HepG2 (cell line): ENCODE data around the gene NTPCR. TPM values are rescaled to one million over a fixed set of nuclear protein-coding genes. Genes with fewer than 3 reads are reported as not detected.

Experiments
- CC2D1A ChIP-seq: sonication (generic); formaldehyde crosslinking; IDR thresholded peaks from 2 replicates; pipeline ENCODE4 v1.8.1; 2023; ENCODE audit warnings: mild to moderate bottlenecking, missing genetic modification reagents
- EED ChIP-seq: sonication (generic); formaldehyde crosslinking; IDR thresholded peaks from 2 replicates; pipeline ENCODE4 v1.5.0; 2020; ENCODE audit warnings: mild to moderate bottlenecking, missing genetic modification reagents
- REL ChIP-seq: sonication (generic); formaldehyde crosslinking; conservative IDR thresholded peaks from 2 replicates; pipeline ENCODE4 v1.8.0; 2022; ENCODE audit warnings: mild to moderate bottlenecking, missing genetic modification reagents, moderate library complexity
- YEATS4 ChIP-seq: sonication (generic); formaldehyde crosslinking; IDR thresholded peaks from 2 replicates; pipeline ENCODE4 v1.4.0; 2020; ENCODE audit warnings: missing genetic modification reagents, borderline replicate concordance
- ZNF263 ChIP-seq: sonication (generic); formaldehyde crosslinking; IDR thresholded peaks from 2 replicates; pipeline ENCODE4 v1.4.0; 2020; ENCODE audit warnings: missing genetic modification reagents
- polyA plus RNA-seq, 8 experiments: library from polyadenylated mRNA; depleted of rRNA in 3 of 8; stranded (reverse) in 7 of 8; unstranded in 1 of 8; fragments of >200 nt; fragmentation: Illumina TruSeq in 4 of 8; extraction: Trizol in 4 of 8; gene quantifications; 2 replicates each; pipeline versions ENCODE4 v1.2.1 to v1.2.3, GENCODE V29; 2011 to 2016; ENCODE audit warnings: low read depth in 4 of 8, missing spikeins in 1 of 8, mixed read lengths in 1 of 8; ENCODE audit not compliant: insufficient read depth in 1 of 8
- total RNA-seq, 5 experiments: library from RNA; depleted of rRNA; stranded (reverse); fragments of >200 nt; fragmentation: Illumina TruSeq; extraction: Trizol; gene quantifications; 2 replicates each; pipeline ENCODE4 v1.2.3, GENCODE V29; 2016; ENCODE audit warnings: low read depth in 1 of 5
- TF ChIP-seq, protein P1 (sequence below): sonication (generic); formaldehyde crosslinking; IDR thresholded peaks from 2 replicates; pipeline ENCODE4 v1.4.0; 2020; ENCODE audit warnings: mild to moderate bottlenecking, missing genetic modification reagents, borderline replicate concordance
- TF ChIP-seq, protein P2 (sequence below): sonication (generic); formaldehyde crosslinking; IDR thresholded peaks from 2 replicates; pipeline ENCODE4 v1.5.0; 2020; ENCODE audit warnings: missing genetic modification reagents
- TF ChIP-seq, protein P3 (sequence below): sonication (generic); formaldehyde crosslinking; IDR thresholded peaks from 2 replicates; pipeline ENCODE4 v1.9.0; 2022; ENCODE audit warnings: low read depth, missing genetic modification reagents

The NTPCR gene
- total and polyA plus RNA-seq, 2 of the 13 experiments (the other 11 are each of a cell fraction or from before 2014, with no cell fraction given): 11.7 to 47.0 TPM

DNA sequence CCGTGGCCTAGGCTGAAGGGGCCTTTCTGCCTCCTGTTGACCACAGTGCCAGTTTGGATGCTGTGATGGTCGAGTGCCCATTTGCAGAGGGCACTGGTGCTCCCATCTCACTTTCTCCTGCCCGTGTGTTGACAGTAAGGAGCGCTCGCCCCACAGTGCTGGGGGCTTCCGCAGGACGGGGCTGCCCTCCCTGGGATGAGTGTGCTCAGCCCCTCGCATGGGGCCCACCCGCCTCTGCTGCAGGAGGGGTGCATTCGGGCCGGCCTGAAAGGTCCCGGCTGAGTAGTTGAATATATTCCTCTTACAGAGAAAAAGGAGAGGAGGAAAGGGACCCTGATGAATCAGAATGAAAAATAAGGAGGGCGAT lies 37.3 kb downstream of the NTPCR start (continued):
- TF ChIP-seq, protein P1, sequence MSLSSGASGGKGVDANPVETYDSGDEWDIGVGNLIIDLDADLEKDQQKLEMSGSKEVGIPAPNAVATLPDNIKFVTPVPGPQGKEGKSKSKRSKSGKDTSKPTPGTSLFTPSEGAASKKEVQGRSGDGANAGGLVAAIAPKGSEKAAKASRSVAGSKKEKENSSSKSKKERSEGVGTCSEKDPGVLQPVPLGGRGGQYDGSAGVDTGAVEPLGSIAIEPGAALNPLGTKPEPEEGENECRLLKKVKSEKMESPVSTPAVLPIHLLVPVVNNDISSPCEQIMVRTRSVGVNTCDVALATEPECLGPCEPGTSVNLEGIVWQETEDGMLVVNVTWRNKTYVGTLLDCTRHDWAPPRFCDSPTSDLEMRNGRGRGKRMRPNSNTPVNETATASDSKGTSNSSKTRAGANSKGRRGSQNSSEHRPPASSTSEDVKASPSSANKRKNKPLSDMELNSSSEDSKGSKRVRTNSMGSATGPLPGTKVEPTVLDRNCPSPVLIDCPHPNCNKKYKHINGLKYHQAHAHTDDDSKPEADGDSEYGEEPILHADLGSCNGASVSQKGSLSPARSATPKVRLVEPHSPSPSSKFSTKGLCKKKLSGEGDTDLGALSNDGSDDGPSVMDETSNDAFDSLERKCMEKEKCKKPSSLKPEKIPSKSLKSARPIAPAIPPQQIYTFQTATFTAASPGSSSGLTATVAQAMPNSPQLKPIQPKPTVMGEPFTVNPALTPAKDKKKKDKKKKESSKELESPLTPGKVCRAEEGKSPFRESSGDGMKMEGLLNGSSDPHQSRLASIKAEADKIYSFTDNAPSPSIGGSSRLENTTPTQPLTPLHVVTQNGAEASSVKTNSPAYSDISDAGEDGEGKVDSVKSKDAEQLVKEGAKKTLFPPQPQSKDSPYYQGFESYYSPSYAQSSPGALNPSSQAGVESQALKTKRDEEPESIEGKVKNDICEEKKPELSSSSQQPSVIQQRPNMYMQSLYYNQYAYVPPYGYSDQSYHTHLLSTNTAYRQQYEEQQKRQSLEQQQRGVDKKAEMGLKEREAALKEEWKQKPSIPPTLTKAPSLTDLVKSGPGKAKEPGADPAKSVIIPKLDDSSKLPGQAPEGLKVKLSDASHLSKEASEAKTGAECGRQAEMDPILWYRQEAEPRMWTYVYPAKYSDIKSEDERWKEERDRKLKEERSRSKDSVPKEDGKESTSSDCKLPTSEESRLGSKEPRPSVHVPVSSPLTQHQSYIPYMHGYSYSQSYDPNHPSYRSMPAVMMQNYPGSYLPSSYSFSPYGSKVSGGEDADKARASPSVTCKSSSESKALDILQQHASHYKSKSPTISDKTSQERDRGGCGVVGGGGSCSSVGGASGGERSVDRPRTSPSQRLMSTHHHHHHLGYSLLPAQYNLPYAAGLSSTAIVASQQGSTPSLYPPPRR (CRISPR knock-in tag): no peak
- TF ChIP-seq CC2D1A (CRISPR knock-in tag): no peak
- TF ChIP-seq YEATS4: no peak
- TF ChIP-seq, protein P2, sequence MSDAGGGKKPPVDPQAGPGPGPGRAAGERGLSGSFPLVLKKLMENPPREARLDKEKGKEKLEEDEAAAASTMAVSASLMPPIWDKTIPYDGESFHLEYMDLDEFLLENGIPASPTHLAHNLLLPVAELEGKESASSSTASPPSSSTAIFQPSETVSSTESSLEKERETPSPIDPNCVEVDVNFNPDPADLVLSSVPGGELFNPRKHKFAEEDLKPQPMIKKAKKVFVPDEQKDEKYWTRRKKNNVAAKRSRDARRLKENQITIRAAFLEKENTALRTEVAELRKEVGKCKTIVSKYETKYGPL (CRISPR knock-in tag): no peak
- TF ChIP-seq ZNF263 (CRISPR knock-in tag): no peak
- no peak for TF ChIP-seq REL (CRISPR knock-in tag)
- no peak for TF ChIP-seq EED (CRISPR knock-in tag)
- TF ChIP-seq, protein P3, sequence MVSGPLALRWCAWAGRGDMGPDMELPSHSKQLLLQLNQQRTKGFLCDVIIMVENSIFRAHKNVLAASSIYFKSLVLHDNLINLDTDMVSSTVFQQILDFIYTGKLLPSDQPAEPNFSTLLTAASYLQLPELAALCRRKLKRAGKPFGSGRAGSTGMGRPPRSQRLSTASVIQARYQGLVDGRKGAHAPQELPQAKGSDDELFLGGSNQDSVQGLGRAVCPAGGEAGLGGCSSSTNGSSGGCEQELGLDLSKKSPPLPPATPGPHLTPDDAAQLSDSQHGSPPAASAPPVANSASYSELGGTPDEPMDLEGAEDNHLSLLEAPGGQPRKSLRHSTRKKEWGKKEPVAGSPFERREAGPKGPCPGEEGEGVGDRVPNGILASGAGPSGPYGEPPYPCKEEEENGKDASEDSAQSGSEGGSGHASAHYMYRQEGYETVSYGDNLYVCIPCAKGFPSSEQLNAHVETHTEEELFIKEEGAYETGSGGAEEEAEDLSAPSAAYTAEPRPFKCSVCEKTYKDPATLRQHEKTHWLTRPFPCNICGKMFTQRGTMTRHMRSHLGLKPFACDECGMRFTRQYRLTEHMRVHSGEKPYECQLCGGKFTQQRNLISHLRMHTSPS: no peak
- TF ChIP-seq, all 625 proteins: peak for 0
